AG09319 (cell line): ENCODE results near the gene RPS6KA2.

Experiments used
- DNase-seq: peaks from one replicate; pipeline ENCODE4 v3.0.0-alpha.2; 2010; ENCODE audit warnings: low read depth; ENCODE audit errors: extremely low read depth
- CTCF ChIP-seq: IDR thresholded peaks from 2 replicates; pipeline ENCODE4 v1.5.1; 2011; ENCODE audit warnings: low read depth, mild to moderate bottlenecking, inconsistent platforms, low read length, moderate library complexity

Gene RPS6KA2

GRCh38 chr6:166382933-166383801 lies 243.9 kb downstream of the RPS6KA2 start, which contains the start of gene MPC1:
MPC1 (minus strand) TSS chr6:166382940; CDS start chr6:166382876, 64 bp downstream.
- DNase-seq = peak; percentile 85
- TF ChIP-seq CTCF = no peak

GRCh38 chr6:166382500-166382932 lies 244.5 kb downstream of the RPS6KA2 start:
- no peak for DNase-seq
- TF ChIP-seq CTCF = no peak

- peak; percentile 71 for TF ChIP-seq CTCF
- no peak for DNase-seq
Measured at GRCh38 chr6:166381733-166382499, 245.1 kb downstream of the RPS6KA2 start.

- TF ChIP-seq CTCF = no peak
- DNase-seq = no peak
Measured at GRCh38 chr6:166381381-166381732, 245.7 kb downstream of the RPS6KA2 start.

GRCh38 chr6:166379800-166380199 lies 247.3 kb downstream of the RPS6KA2 start:
- DNase-seq = no peak
- no peak for TF ChIP-seq CTCF

- DNase-seq = no peak
- TF ChIP-seq CTCF = no peak
Measured at GRCh38 chr6:166379103-166379586, 247.9 kb downstream of the RPS6KA2 start.

GRCh38 chr6:166377721-166378120 lies 249.3 kb downstream of the RPS6KA2 start:
- DNase-seq = no peak
- no peak for TF ChIP-seq CTCF
